A673 (cell line): ENCODE results near the gene PEDS1. TPM values are rescaled to one million over a fixed set of nuclear protein-coding genes. Genes with fewer than 3 reads are reported as not detected.

Source experiments
- BruUV-seq: library from RNA; stranded (reverse); fragments of 400-500 nt; replicated peaks from 2 replicates; lab custom pipeline; 2021; lab: Mats Ljungman, UMichigan
- CTCF ChIA-PET: fragments of 300-600 bp; sonication (Branson Sonifier 250); formaldehyde crosslinking; loops from one replicate; lab custom pipeline; 2022; ENCODE audit warnings: antibody characterized with exemption; lab: Charles Lee
- POLR2A ChIA-PET: fragments of 300-600 bp; sonication (Branson Sonifier 250); formaldehyde crosslinking; loops from one replicate; lab custom pipeline; 2022; ENCODE audit warnings: antibody characterized with exemption; ENCODE audit not compliant: low non-redundant PET; lab: Charles Lee
- DNase-seq: peaks from one replicate; pipeline ENCODE4 v3.0.0-alpha.2; 2015; ENCODE audit warnings: low spot score
- H3K27ac ChIP-seq: fragments of 200-600 bp; sonication (generic); 2 replicates; pipeline ENCODE4 v1.5.1; 2016; ENCODE audit warnings: mixed run types, low read depth, mild to moderate bottlenecking, mixed read lengths, antibody characterized with exemption, low read length; ENCODE audit not compliant: poor library complexity, severe bottlenecking
- H3K27me3 ChIP-seq: fragments of 200-600 bp; sonication (generic); replicated peaks from 2 replicates; pipeline ENCODE4 v1.6.1; 2017; ENCODE audit warnings: mixed run types, low read depth, mild to moderate bottlenecking, mixed read lengths, antibody characterized with exemption, low read length; ENCODE audit not compliant: insufficient read depth, poor library complexity
- H3K36me3 ChIP-seq: fragments of 200-600 bp; sonication (generic); 2 replicates; pipeline ENCODE4 v1.6.1; 2016; ENCODE audit warnings: mixed run types, mild to moderate bottlenecking, mixed read lengths, antibody characterized with exemption, low read length; ENCODE audit not compliant: insufficient read depth, poor library complexity, severe bottlenecking
- H3K4me1 ChIP-seq: fragments of 200-600 bp; sonication (generic); 2 replicates; pipeline ENCODE4 v1.6.1; 2017; ENCODE audit warnings: mixed run types, mild to moderate bottlenecking, mixed read lengths, antibody characterized with exemption, low read length; ENCODE audit not compliant: insufficient read depth, poor library complexity, severe bottlenecking
- H3K4me3 ChIP-seq: fragments of 200-600 bp; sonication (generic); 2 replicates; pipeline ENCODE4 v1.5.1; 2016; ENCODE audit warnings: low read depth, mixed run types, mild to moderate bottlenecking, mixed read lengths, low read length; ENCODE audit not compliant: poor library complexity, severe bottlenecking
- H3K9me3 ChIP-seq: fragments of 200-600 bp; sonication (generic); 2 replicates; pipeline ENCODE4 v1.6.1; 2016; ENCODE audit warnings: mixed run types, low read depth, mild to moderate bottlenecking, mixed read lengths, antibody characterized with exemption, low read length; ENCODE audit not compliant: poor library complexity, severe bottlenecking
- EZH2 ChIP-seq: fragments of 200-600 bp; sonication (generic); IDR thresholded peaks from 2 replicates; pipeline ENCODE4 v1.6.1; 2017; ENCODE audit warnings: borderline replicate concordance, low read depth, mild to moderate bottlenecking, mixed read lengths, antibody characterized with exemption, low read length; ENCODE audit not compliant: poor library complexity, severe bottlenecking
- intact Hi-C: fragments of 100-400 bp; cut with micrococcal nuclease; formaldehyde crosslinking; loops from one replicate; pipeline ENCODE4 v1.10.0; 2022; ENCODE audit not compliant: unreplicated experiment
- total RNA-seq: library from RNA; stranded (reverse); gene quantifications from 2 replicates; pipeline ENCODE4 v1.2.3, GENCODE V29; 2021
- TF ChIP-seq, protein P1 (sequence below): fragments of 300-800, 200-600 bp; sonication (generic); conservative IDR thresholded peaks from 2 replicates; pipeline ENCODE4 v1.5.1; 2017; ENCODE audit warnings: low read depth, mild to moderate bottlenecking, antibody characterized with exemption, low read length, moderate library complexity, mixed read lengths

PEDS1 gene
- total RNA-seq, 1 experiment from 2014 or later: 25.9 TPM

DNA sequence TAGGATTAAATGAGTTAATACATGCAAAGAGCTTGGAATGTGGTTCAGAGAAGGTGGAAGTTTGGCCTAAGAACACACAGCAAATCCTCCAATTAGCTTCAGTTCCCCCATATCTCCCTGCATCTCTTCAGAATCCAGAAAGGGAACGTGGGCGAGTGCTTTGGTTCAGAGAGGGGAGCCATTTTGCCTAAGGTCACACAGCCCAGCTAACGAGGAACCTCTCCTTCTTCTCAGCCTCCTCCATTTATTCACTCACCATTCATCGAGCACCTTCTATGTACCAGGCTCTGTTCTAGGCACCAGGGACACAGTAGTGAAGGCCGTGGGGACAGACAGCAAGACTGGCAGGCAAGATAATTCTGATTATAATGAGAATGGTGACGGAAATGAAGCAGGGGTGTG lies 34.8 kb upstream of the PEDS1 start:
- Histone ChIP-seq H3K27me3 (no peaks in the 10 kb centered on the region), H3K9me3 (no peaks in the 10 kb centered on the region), H3K4me1 (peaks cover 34% of the 10 kb centered on the region), H3K4me3 (no peak overlapping the region), H3K36me3 (peaks cover 12% of the 10 kb centered on the region), H3K27ac (peak overlapping the region; percentile 69)
- no peak for TF ChIP-seq EZH2
- TF ChIP-seq, protein P1, sequence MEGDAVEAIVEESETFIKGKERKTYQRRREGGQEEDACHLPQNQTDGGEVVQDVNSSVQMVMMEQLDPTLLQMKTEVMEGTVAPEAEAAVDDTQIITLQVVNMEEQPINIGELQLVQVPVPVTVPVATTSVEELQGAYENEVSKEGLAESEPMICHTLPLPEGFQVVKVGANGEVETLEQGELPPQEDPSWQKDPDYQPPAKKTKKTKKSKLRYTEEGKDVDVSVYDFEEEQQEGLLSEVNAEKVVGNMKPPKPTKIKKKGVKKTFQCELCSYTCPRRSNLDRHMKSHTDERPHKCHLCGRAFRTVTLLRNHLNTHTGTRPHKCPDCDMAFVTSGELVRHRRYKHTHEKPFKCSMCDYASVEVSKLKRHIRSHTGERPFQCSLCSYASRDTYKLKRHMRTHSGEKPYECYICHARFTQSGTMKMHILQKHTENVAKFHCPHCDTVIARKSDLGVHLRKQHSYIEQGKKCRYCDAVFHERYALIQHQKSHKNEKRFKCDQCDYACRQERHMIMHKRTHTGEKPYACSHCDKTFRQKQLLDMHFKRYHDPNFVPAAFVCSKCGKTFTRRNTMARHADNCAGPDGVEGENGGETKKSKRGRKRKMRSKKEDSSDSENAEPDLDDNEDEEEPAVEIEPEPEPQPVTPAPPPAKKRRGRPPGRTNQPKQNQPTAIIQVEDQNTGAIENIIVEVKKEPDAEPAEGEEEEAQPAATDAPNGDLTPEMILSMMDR: no peak
- no peak for DNase-seq
- BruUV-seq: no TSS peak
- ChIA-PET CTCF (interaction anchor here (0.6 to 2.2 kb wide), 4 partner anchors 272 to 605 kb away, joined by 3 to 9 read pairs (median 4); no protein-coding TSS in a partner anchor), POLR2A (no interaction called here)
- intact Hi-C loops: loop anchor here (5.0 kb wide), 1 partner anchor 599 kb away; no protein-coding TSS in a partner anchor

DNA sequence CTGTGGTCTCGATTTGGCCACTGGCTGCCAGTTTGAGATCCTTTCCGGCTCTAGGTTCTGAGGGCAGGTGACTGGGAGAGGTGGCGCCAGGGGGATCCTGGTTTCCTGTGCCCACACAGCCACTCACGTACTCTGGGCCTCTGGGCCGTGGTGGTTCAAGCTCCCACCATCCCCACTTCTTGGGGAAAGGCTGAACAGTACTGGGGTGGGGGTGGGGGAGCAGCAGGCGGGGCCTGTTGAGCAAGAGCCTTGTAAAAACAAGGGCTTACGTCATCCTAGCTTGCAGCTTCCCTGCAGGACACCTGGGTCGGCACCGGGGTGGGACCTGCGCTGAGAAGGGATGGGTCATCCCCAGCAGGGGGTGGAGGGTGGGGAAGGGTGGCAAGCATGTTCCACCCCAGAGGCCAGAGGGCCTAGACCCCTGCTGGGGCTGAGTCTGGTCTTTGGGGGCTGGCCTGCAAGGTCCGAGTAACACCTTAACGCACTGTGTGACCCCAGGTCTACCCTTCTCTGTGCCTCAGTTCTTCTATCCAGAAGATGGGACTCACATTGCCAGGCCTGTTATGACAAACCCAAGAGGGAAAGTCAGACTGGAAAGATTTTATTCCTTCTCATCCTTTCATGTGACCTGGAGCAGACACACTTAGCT lies 34.0 kb upstream of the PEDS1 start:
- H3K27ac ChIP-seq: peak overlapping the region; percentile 69

GRCh38 chr20:50186987-50187402 lies 33.5 kb upstream of the PEDS1 start:
- DNase-seq: peak; percentile 47
- ChIA-PET POLR2A (no interaction called here), CTCF (interaction anchor here (0.6 to 2.2 kb wide), 6 partner anchors 245 to 548 kb away, joined by 3 to 9 read pairs (median 4); no protein-coding TSS in a partner anchor)
- BruUV-seq: no TSS peak
- Histone ChIP-seq H3K4me3 (no peak overlapping the region), H3K27me3 (no peaks in the 10 kb centered on the region), H3K9me3 (no peaks in the 10 kb centered on the region), H3K36me3 (no peaks in the 10 kb centered on the region), H3K4me1 (peaks cover 34% of the 10 kb centered on the region), H3K27ac (peak overlapping the region; percentile 69)
- no peak for TF ChIP-seq EZH2
- TF ChIP-seq, protein P1: no peak
- intact Hi-C loops: loop anchor here (1.0 to 5.0 kb wide), 3 partner anchors 273 to 600 kb away; no protein-coding TSS in a partner anchor

More for the DNA sequence above, 34.0 kb upstream of the PEDS1 start:
- Histone ChIP-seq H3K9me3 (no peaks in the 10 kb centered on the region), H3K4me3 (no peak overlapping the region), H3K36me3 (peaks cover 4% of the 10 kb centered on the region), H3K4me1 (peaks cover 34% of the 10 kb centered on the region), H3K27me3 (no peaks in the 10 kb centered on the region)
- TF ChIP-seq, protein P1: no peak
- no peak for TF ChIP-seq EZH2
- peak; percentile 65 for DNase-seq
- POLR2A ChIA-PET: no interaction called here
- no TSS peak for BruUV-seq
- CTCF ChIA-PET: interaction anchor here (0.6 to 2.2 kb wide), 9 partner anchors 246 to 606 kb away, joined by 3 to 9 read pairs (median 4); no protein-coding TSS in a partner anchor
- intact Hi-C loops: loop anchor here (2.0 to 5.0 kb wide), 2 partner anchors 393 to 600 kb away; no protein-coding TSS in a partner anchor
